Fibroblast of skin of abdomen (primary cell): ENCODE data around the gene ABI3.

Source experiments
- DNase-seq: peaks from one replicate; pipeline ENCODE4 v3.0.0-alpha.2; 2013

ABI3 gene

DNA sequence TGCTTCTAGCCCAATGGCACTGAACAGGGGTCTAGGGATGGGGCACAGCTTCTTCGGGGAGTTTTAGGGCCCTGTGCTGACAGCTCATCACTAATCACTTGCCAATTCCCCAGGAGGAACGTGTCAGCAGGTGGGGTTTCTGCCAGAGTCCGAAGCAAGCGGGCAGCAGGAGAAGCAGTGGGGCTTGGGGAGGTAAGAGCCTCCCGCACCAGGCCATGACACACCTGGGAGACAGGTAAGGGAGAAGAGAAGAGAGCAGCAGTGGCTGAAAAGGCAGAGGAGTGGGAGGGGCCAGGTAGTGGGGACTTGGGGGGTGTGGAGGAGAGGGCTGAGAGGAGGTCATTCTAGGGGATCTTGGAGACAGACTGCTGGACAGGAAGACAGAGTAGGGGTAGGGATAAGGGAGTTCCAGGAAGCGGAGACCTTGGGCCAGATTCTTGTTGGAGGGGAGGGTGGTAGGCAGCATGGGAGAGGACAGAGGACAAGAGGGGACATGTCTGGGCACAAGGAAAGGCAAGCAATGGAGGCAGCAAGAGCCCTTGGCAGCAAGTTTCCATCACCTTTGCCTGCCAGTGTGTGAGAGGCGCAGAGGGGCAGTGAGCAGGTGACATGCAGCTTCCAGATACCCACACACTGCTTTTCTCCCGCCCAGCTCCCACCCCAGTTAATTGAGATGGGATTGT, 15.2 kb downstream of the ABI3 start:
- DNase-seq: no peak

DNA sequence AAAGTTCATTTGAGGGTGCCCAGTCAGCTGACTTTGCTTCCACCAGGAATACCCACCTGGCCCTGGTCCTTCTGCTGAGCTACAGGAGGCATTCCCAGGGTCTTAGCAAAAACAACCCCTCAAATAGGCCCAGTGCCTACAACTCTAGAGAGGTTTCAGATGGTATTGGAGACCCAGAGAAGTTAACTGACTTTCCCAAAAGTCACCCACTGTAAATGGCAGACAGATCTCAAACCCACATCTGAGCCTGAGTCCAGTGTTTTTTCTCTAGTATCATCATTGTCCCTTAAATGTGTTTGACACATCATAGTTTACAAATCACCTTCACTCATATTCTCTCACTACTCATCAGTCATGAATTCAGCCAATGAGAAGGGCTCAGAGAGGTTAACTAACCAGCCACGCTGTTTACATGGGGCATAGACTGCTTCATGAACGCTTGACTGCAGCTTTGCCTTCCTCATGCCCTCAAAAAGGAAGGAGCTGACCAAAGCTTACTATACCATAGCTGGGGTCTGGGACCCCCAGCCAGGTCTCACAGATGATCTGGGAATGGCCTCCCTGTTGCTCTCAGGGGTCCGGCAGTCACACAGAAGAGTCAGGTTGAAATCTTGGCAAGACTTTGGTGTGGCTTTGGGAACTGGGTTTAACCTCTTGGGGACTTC, 16.4 kb downstream of the ABI3 start:
- DNase-seq: no peak

DNA sequence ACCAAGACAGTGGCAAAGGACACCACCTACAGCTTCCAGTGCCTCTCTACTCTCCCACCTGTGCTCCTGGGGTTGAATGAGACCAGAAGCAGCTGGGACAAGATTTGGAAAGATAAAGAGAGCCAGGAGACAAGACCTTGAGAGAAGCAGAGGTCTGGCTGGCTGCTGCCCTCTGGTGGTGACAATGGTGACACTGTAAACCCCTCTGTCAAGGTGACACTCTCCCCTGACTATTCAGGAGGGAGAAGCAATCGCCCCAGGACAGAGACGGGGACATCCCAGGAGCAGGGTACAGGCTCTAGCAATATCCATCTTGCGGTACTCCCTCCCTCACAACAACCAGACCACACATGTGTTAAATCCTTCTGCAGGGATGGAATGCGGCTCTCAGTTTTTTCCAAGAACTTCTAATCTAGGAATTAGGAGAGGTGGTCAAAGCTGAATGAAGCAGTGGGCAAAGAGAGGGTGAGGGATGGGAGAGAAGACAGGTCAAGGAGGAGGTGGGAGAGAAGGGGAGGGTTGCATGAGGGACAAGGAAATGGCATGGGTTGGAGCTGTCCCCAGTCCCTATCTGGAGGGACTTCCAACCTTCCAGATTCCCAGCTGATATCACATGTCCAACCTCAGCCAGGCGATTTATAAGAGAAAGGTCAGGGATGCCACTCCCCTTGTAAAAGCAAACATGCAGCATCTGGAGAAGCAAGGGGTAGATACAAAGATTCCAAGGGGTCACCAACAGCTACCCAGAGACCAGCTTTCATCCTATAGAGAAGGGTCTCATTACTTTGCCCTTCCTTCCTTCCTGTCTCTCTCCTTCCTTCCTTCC, 17.1 kb downstream of the ABI3 start:
- DNase-seq: peak; percentile 48

DNA sequence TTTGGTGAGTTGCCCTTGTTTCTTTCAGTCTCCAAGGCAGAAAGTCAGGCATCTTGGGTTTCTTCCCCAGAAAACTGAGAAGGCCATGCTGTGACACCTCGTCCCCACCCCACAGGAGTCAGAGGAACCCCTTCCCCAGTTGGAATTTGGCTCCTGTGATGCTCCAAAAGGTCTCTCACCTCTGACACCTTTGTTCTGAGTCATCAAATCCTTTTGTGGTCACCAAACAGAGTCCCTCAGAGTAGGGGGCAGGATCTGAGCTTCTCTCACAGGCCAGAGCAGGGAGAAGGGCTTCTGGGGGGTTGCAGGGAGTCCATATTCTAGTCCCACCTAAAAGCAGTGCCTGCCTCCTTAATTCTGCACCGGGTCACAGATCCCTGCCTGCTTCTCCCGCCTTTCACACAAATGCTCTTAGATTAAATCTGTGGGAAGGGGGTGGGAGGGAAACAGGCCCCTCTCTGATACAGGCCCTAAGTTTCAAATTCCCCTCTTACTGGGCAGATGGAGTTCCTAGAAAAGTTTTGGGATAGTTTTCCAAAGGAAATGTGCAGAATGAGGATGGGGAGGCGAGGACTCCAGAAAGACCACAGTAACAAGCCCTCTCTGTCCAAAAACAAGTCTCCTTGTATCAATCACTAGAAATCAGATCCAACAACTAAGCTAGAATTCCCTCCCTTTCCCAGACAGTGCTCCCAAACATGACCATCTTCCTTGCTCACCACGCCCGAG, 18.7 kb downstream of the ABI3 start:
- no peak for DNase-seq

DNA sequence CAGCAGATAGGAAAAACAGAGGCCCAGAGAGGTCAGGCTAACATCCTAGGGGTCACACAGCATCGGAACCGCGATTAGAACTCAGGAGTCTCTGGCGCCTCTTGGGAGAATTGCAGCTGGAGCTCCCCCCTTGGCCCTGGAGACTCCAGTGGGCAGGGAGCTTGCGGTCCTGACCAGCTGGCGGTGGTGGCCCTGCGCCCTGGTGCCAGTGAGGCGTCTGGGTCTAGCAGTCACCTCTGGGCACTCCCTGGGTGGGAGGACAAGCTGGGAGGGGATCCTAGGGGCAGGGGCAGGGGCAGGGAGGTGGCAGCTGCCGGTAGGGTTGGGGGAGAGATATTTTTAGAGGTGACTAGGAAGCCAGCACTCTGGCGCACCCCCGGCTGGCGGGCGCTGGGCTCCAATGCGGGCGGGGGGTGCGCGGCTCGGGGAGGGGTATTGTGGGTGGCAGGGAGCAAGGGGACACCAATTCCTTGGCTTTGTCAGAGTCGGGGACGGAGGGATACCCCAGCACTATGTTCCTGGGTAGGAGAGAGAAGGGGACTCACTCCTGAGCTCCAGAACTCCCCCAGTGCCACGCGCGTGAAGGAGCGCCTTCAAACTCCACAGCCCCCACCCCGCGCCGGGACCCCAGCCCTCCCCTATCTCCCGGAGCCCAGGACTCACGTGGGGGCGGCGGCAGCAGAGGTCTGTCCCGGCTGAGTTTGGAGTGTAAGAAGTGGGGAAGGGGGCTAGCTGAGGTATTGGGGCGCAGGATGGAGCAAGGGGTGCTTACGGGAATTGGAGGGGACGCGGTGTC, 19.5 kb downstream of the ABI3 start:
- DNase-seq: no peak

DNA sequence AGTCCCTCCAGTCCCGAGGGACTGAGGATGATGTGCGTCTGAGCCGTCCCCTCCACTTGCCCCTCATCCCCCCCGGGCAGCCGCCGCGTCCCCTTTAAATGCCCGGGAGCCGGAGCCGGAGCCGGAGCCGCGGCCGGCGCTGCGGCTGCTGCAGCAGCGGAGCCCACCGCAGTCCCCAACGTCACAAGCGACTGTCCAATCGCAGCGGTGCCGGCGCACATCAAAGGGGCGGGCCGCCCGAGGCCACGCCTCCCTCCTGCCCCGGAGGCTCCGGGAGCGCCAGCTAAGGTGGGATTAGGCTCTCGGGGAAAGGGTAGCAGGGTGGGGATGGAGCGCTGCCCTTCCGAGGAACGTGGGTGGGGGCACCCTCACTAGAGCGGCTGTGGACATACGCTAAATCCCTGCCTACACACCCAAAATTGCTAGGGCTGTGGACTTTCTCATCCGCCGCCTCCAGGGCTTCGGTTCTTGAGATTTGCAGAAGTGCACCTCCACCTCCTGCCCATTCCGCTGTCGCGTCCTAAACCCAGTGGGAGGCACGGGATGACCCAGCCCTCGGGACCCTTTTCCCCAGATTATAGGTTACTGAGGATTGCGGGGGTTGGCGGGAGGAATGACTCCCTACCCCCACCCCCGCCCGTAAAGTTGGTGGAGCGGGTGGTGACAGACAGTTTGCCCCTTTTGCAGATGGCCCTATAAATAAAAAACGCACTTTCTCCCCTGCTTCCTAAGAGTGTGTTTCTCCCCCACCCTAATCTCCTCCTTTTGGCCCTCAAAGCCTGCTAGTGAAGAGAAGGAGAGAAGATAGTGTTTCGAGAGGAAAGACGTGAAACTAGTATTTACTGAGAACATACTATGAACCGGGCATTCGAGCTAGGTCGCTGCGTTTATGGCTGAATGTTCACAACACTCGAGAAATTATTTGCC, 20.4 kb downstream of the ABI3 start, which contains the start of gene PHOSPHO1:
Gene PHOSPHO1, minus strand, starts transcription at position 152 of the 927 bp plus-strand sequence. CDS start 4,096 bp downstream, outside the sequence.
- DNase-seq: peak; percentile 80

DNA sequence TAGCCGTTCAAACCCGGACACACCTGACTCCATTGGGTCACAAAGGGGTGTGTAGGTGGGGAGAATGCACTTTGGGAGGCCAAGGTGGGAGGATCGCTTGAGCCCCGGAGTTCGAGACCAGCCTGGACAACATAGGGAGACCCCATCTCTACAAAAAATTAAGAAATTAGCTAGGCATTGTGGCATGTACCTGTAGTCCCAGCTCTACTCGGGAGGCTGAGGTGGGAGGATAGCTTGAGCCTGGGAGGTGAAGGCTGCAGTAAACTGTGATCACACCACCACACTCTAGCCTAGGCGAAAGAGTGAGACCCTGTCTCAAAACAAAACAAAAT, 21.0 kb downstream of the ABI3 start:
- DNase-seq: no peak

DNA sequence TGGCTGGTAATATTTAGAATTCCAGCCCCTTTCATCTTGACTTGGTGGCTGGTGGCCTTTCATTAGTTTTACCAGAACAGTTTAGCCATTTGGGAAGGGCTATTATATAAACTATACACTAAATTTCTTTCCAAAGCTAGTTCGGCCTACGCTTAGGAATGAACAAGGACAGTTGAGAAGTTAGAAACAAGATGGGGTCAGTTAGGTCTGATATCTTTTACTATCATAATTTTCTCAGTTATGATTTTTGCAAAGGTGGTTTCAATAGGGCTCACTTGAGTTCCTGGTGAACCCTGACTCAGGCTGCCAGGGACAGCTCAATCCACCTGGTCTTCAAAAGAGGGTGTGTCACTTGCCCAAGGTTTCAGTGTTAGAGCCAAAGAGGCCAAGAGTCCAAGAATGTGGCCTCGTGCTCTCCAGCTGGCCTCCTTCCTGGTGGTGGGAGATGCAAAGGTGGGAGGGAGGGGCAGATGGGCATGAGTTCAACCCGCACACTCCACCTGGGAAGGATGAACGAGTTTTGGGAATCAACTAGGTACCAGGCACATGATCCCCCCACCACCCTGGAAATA, 24.1 kb downstream of the ABI3 start:
- no peak for DNase-seq

DNA sequence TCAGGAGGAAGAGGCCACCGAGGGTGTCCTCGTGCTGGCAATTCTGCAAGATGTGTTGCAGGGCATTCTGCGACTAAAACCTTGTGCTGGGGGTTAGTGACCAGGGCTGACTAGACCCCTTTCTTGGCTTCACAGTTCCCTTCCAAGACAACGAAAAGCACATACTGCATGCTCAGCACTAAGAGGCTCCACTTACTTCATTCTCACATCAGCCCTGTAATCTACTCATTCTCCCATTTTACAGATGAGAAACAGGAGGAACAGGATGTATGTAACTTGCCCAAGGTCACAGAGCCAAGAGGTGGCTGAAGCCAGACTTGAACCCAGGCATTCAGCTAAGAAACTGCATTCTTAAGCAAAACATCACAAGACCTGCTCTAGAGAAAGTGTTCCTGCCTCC, 25.4 kb downstream of the ABI3 start:
- DNase-seq: no peak

DNA sequence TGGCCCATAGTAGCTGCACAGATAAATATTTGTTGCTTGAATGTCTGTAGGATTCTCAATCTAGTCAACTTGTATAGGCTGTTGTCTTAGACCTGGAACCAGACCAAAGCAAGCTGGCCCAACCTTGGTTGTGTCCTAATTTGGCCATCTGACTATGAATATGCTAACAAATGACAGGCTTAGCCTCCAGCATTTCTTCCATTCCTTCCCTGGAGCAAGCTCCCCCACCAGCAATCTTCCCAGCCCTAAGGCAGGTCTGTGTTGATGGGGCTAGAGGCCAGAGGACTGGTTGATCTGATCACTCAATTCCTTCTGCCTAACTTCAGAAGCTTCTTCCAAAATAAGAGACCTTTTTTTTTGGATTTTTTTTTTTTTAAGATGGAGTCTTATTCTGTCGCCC, 29.5 kb downstream of the ABI3 start:
- DNase-seq: no peak

DNA sequence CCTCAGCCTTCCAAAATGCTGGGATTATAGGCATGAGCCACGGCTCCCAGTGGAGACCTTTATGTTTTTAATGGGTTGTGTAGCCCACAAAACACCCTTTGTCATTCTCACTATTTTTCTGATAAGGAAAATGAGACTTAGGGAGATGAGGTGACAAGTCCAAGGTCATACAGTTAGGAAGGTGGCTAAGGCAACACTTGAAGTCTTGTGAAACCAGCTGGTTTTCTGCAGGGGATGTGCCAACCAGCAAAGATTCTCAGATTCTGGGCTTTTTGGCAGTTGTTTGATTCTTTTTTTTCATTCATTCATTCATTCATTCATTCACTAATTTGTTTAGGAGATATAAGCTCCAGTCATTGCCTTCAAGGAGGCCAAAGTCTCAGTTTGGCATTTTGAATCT, 30.1 kb downstream of the ABI3 start:
- DNase-seq: no peak

DNA sequence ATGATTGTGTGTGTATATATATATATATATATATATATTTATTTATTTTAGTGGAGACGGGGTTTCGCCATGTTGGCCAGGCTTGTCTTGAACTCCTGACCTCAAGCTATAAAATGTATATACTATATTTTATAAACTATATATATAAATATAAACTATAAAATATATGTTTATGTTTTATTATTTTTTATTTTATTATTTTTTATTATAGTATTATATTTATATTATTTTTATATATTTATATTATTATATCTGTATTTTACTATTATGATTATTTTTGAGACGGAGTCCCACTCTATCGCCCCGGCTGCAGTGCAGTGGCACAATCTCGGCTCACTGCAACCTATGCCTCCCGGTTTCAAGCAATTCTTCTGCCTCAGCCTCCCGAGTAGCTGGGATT, 30.5 kb downstream of the ABI3 start:
- no peak for DNase-seq

DNA sequence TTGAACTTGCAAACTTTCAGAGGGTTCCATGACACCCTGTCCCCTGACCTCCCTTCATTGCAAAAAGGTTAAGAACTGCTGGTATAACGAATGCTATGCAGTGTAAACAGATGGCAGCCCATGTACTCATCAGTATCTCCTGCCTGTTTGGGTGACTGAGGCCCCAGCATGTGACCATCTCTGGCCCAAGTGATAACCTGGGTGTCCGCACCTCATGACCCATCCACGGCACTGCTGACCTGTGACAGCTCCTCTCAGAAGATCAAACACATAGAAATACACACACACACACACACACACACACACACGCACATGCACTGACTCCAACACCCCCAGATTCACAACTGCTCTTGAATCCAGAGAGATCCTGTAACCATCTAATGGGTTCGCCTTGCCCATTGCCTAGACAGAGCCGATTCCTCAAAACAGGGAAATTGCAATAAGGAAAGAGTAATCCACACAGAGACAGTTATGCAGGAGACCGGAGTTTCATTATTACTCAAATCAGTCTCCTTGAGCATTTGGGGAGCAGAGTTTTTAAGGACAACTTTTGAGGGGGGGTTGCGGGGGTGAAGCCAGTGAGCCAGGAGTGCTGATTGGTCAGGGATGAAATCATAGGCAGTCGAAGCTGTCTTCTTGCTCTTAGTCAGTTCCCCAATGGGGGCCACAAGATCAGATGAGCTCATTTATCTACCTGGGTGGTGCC, 31.3 kb downstream of the ABI3 start:
- DNase-seq: no peak

DNA sequence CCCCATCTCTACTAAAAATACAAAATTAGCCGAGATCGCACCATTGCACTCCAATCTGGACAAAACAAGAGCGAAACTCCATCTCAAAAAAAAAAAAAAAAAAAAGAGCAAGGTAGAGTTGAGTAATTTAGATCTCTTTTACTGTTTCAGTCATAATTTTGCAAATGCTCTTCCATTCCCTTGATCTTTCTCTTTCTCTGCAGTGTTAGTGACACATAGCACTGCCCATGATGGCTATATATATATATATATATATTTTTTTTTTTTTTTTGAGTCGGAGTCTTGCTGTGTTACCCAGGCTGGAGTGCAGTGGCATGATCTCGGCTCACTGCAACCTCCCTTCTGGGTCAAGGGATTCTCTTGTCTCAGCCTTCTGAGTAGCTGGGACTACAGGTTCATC, 32.3 kb downstream of the ABI3 start:
- DNase-seq: no peak

DNA sequence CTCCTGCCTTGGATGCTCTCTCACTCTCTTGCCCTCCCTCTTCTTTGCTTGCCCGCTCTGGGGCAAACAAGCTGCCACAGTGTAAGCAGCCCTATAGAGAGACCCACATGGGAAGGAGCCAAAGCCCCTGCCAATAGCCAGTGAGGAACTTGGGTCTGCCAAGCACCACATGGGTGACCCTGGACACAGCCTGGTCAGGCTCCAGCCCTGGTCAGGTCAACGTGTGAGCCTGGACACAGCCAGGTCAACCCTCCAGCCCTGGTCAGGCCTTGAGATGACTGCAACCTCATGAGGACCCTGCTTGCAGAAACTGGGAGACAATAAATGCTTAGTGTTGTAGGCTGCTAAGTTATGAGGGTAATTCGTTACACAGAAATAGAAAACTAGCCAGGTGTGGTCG, 34.3 kb downstream of the ABI3 start:
- DNase-seq: no peak

DNA sequence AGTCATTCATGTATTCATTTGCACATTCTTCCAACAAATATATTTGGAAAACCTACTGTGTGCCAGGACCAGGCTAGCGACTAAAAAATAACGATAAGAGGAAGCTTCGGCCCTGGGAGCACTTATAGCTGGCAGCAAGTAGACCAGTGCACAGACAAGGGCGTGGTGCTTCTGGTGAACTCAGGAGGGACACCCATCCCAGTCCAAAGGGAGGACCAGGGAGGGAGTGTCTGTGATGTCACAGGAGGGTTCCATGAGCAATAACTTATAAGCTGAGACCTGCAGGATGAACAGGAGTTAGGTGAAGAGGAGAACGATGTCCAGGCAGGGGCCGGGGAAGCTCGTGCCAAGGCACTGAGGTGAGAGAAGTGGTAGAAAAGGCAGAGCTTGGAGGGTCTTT, 37.4 kb downstream of the ABI3 start:
- no peak for DNase-seq

DNA sequence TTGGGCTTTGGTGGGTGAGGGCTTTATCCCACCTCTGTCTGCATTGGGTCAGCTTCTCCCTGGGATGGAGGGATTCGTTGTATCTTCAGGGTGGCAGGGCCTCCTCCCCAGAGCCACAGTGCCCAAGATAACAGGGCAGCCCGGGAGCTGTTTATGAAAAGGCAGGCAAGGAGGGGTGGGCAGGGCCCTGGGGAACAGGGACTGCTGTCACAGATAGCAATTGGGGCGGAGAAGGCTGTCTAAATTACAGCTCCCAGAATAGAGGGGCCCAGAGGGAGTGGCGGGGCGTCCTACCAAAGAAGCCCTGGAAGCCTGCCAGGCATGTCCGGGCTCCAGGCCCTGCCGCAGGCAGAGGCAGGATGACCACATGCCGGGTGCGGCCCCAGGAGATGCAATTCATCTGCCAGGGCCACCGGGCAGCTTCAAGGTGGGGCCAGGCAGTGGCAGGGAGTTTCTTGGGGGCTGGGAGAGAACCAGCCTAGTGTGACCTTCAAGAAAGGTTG, 38.8 kb downstream of the ABI3 start:
- no peak for DNase-seq

DNA sequence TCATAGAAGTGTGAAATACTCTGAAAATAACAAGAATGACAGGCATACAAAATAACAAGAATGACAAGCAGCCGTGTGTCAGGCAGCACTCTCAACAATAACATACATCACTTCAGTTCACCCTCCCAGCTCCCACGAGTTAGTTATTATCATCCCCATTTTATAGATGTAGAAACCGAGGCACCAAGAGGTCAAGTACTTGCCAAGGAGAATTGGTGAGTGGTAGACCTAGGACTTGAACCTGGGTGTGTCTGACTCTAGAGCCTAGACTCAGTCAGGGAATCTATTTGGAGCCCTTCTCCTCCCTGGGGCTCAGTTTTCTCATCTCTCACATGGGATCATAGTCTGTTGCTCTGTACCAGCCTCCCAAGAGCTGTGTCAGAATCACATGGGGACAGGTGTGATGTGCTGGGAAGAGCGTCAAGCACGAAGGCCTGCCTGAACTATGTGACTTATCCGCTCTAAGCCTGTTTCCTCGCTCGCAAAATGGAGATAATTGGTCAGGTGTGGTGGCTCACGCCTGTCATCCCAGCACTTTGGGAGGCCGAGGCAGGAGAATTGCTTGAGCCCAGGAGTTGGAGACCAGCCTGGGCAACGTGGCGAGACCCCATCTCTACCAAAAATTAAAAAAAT, 39.5 kb downstream of the ABI3 start:
- no peak for DNase-seq

DNA sequence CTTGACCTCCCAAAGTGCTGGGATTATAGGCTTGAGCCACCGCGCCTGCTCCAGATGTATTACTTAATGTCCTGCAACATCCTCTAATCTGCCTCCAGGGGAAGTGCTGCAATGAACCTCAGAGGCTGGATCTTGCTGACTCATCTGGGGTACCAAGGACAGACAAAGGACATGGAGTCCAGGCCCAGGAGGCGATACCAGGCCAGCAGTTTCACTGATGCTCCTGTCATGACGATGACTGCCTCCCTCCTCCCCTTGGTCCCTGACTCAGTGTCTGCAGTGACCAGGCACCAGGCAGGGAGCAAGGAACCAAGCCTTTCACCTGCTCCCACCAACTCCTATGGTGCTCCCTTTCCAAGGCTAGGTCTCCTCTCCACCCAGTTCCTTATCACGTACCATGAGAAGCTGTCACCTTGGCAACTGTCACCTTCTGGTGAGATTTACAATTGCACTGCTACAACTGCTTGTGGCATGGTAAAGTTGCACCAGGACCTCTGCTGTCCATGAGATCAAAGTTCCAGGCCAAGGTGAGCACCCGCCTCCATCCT, 41.7 kb downstream of the ABI3 start:
- DNase-seq: no peak
